CD4-positive, alpha-beta memory T cell (primary cell): ENCODE data around the gene C11orf21. TPM values are rescaled to one million over a fixed set of nuclear protein-coding genes. Genes with fewer than 3 reads are reported as not detected.

ENCODE experiments used
- CTCF ChIA-PET: fragments of 350-600 bp; sonication (Branson Sonifier 250); formaldehyde crosslinking; loops from one replicate; lab custom pipeline; 2021; ENCODE audit warnings: inconsistent platforms; ENCODE audit not compliant: partially characterized antibody; lab: Charles Lee
- POLR2A ChIA-PET: fragments of 350-600 bp; sonication (Branson Sonifier 250); formaldehyde crosslinking; loops from one replicate; lab custom pipeline; 2021; ENCODE audit not compliant: partially characterized antibody; lab: Charles Lee
- DNase-seq, 5 donors: peaks; one replicate each; pipeline versions ENCODE4 v3.0.0 to v3.0.0-alpha.2; 2020 to 2022; ENCODE audit warnings: mixed read lengths in 1 of 5
- H3K27ac ChIP-seq: one replicate; pipeline ENCODE4 v1.7.0; 2013; ENCODE audit warnings: low read depth, low read length
- H3K27me3 ChIP-seq: 2 replicates; pipeline ENCODE4 v1.7.0; 2013; ENCODE audit warnings: mild to moderate bottlenecking, low read length, moderate library complexity; ENCODE audit not compliant: insufficient read depth
- H3K36me3 ChIP-seq: 2 replicates; pipeline ENCODE4 v1.7.0; 2013; ENCODE audit warnings: mild to moderate bottlenecking, low read length, moderate library complexity; ENCODE audit not compliant: insufficient read depth
- H3K4me1 ChIP-seq: 2 replicates; pipeline ENCODE4 v1.7.0; 2013; ENCODE audit warnings: mild to moderate bottlenecking, low read length, moderate library complexity; ENCODE audit not compliant: insufficient read depth
- H3K4me3 ChIP-seq, 2 donors: one replicate each; pipeline ENCODE4 v1.7.0; 2013; ENCODE audit warnings: low read length in 2 of 2, mild to moderate bottlenecking in 1 of 2
- H3K9me3 ChIP-seq, 2 donors: one replicate each; pipeline ENCODE4 v1.7.0; 2013; ENCODE audit warnings: low read length in 2 of 2, control low read depth in 1 of 2; ENCODE audit not compliant: control insufficient read depth in 1 of 2
- H3K27ac Mint-ChIP-seq, 7 donors: one replicate each; pipeline ENCODE4 v1.8.0; 2020 to 2021; ENCODE audit warnings: mixed read lengths in 7 of 7, mild to moderate bottlenecking in 6 of 7, inconsistent platforms in 3 of 7, moderate library complexity in 3 of 7
- H3K27me3 Mint-ChIP-seq, 2 donors: one replicate each; pipeline ENCODE4 v1.8.0; 2020 to 2021; ENCODE audit warnings: mixed read lengths in 2 of 2
- H3K36me3 Mint-ChIP-seq, 2 donors: one replicate each; pipeline ENCODE4 v1.8.0; 2020 to 2021; ENCODE audit warnings: mixed read lengths in 2 of 2, inconsistent platforms in 1 of 2, mild to moderate bottlenecking in 1 of 2
- H3K4me1 Mint-ChIP-seq, 4 donors: one replicate each; pipeline ENCODE4 v1.8.0; 2020 to 2021; ENCODE audit warnings: mixed read lengths in 4 of 4, mild to moderate bottlenecking in 1 of 4
- H3K4me3 Mint-ChIP-seq, 8 donors: one replicate each; pipeline ENCODE4 v1.8.0; 2020 to 2021; ENCODE audit warnings: mixed read lengths in 8 of 8, mild to moderate bottlenecking in 7 of 8, moderate library complexity in 6 of 8, inconsistent platforms in 3 of 8
- H3K9me3 Mint-ChIP-seq, 8 donors: one replicate each; pipeline ENCODE4 v1.8.0; 2020 to 2021; ENCODE audit warnings: mixed read lengths in 8 of 8, mild to moderate bottlenecking in 5 of 8, inconsistent platforms in 3 of 8, moderate library complexity in 1 of 8
- intact Hi-C: fragments of 100-400 bp; cut with micrococcal nuclease; formaldehyde crosslinking; loops from one replicate; pipeline ENCODE4 v1.15.1; 2023
- polyA plus RNA-seq, 2 donors: library from polyadenylated mRNA; unstranded; fragments of 300-500 nt; fragmentation: Illumina TruSeq; gene quantifications; one replicate each; pipeline ENCODE4 v1.2.3, GENCODE V29; 2021
- total RNA-seq, 2 experiments: library from RNA; stranded (reverse); gene quantifications; one replicate each; pipeline ENCODE4 v1.2.3, GENCODE V29; 2021

C11orf21 gene
- total and polyA plus RNA-seq, 4 experiments from 2014 or later: 9.4 to 65.6 (median 37.6) TPM

- intact Hi-C loops: loop anchor here (10.0 kb wide), 1 partner anchor 51 kb away; no protein-coding TSS in a partner anchor
- ChIA-PET CTCF (interaction anchor here (1.5 kb wide), 1 partner anchor 41 kb away, joined by 4 read pairs; no protein-coding TSS in a partner anchor), POLR2A (no interaction called here)
- no peaks in the 10 kb centered on the region for H3K9me3 Mint-ChIP-seq
- no peaks in the 10 kb centered on the region for H3K9me3 ChIP-seq
- H3K27me3 ChIP-seq: peaks cover 4% of the 10 kb centered on the region
- H3K27ac Mint-ChIP-seq: peak overlapping the region in 6 of 7 donors; percentile 9 to 85 (median 50)
- H3K4me1 ChIP-seq: peaks cover 38% of the 10 kb centered on the region
- peaks cover 14 to 26% (median 20%) of the 10 kb centered on the region in 4 donors for H3K4me1 Mint-ChIP-seq
- peak overlapping the region; percentile 59 to 89 (median 72) for H3K4me3 Mint-ChIP-seq
- H3K4me3 ChIP-seq: no peak overlapping the region
- H3K36me3 ChIP-seq: no peaks in the 10 kb centered on the region
- DNase-seq: peak in 1 of 5 donors; percentile 1
- H3K27me3 Mint-ChIP-seq: peaks cover 6 to 9% of the 10 kb centered on the region in 2 donors
- no peaks in the 10 kb centered on the region for H3K36me3 Mint-ChIP-seq
- no peak overlapping the region for H3K27ac ChIP-seq
Measured at GRCh38 chr11:2265396-2265795, 36.3 kb downstream of the C11orf21 start.

DNA sequence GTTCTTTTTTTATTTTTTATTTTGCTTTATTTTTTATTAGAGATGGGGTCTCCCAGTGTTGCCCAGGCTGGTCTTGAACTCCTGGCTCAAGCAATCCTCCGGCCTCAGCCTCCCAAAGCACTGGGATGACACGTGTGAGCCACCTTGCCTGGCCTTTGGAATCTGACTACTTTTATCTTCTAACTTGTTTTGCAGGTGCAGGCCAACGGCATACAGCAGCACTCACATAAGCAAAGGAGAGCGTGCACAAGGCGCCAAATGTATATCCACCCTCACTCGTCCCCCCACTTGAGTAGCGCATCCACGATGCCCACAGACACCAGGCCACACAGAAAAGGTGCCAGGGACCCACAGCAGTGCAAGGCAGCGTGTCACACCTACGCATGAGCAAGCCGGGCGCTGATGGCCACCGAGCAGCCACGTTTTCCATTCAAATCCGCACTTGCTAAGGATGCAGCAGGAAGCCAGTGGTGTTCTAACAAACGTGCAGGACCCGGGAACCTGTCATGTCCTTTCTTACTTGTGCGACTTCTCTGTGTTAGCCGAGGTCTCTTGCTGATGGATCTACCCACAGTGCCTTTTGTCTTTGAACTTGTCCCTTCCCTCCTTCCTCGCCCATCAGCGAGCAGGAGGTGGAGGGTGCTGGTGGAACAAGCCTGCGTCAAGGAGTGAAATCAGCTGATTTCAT is 37.2 kb downstream of the C11orf21 start:
- ChIA-PET CTCF (interaction anchor here (1.5 kb wide), 1 partner anchor 42 kb away, joined by 4 read pairs; no protein-coding TSS in a partner anchor), POLR2A (no interaction called here)
- H3K4me1 Mint-ChIP-seq: peaks cover 14 to 25% (median 19%) of the 10 kb centered on the region in 4 donors
- H3K27me3 ChIP-seq: peaks cover 4% of the 10 kb centered on the region
- no peak overlapping the region for H3K27ac ChIP-seq
- peaks cover 6 to 9% of the 10 kb centered on the region in 2 donors for H3K27me3 Mint-ChIP-seq
- intact Hi-C loops: loop anchor here (10.0 kb wide), 1 partner anchor 50 kb away; no protein-coding TSS in a partner anchor
- no peaks in the 10 kb centered on the region for H3K36me3 ChIP-seq
- H3K27ac Mint-ChIP-seq: no peak overlapping the region
- H3K4me3 Mint-ChIP-seq: no peak overlapping the region
- no peak overlapping the region for H3K4me3 ChIP-seq
- no peaks in the 10 kb centered on the region for H3K36me3 Mint-ChIP-seq
- no peaks in the 10 kb centered on the region for H3K9me3 Mint-ChIP-seq
- H3K9me3 ChIP-seq: no peaks in the 10 kb centered on the region
- no peak for DNase-seq
- H3K4me1 ChIP-seq: peaks cover 35% of the 10 kb centered on the region

GRCh38 chr11:2263724-2264360 is 37.9 kb downstream of the C11orf21 start:
- H3K27me3 Mint-ChIP-seq: peaks cover 4 to 9% of the 10 kb centered on the region in 2 donors
- CTCF ChIA-PET: interaction anchor here (1.1 kb wide), 1 partner anchor 164 kb away, joined by 3 read pairs; no protein-coding TSS in a partner anchor
- Histone ChIP-seq H3K4me3 (no peak overlapping the region), H3K27ac (no peak overlapping the region), H3K27me3 (peaks cover 4% of the 10 kb centered on the region), H3K36me3 (no peaks in the 10 kb centered on the region), H3K4me1 (peaks cover 31% of the 10 kb centered on the region), H3K9me3 (no peaks in the 10 kb centered on the region)
- no peaks in the 10 kb centered on the region for H3K36me3 Mint-ChIP-seq
- H3K4me3 Mint-ChIP-seq: no peak overlapping the region
- POLR2A ChIA-PET: no interaction called here
- no peak overlapping the region for H3K27ac Mint-ChIP-seq
- H3K4me1 Mint-ChIP-seq: peaks cover 14 to 25% (median 19%) of the 10 kb centered on the region in 4 donors
- no peak for DNase-seq
- no peaks in the 10 kb centered on the region for H3K9me3 Mint-ChIP-seq
- intact Hi-C loops: loop anchor here (10.0 kb wide), 1 partner anchor 49 kb away; no protein-coding TSS in a partner anchor

DNA sequence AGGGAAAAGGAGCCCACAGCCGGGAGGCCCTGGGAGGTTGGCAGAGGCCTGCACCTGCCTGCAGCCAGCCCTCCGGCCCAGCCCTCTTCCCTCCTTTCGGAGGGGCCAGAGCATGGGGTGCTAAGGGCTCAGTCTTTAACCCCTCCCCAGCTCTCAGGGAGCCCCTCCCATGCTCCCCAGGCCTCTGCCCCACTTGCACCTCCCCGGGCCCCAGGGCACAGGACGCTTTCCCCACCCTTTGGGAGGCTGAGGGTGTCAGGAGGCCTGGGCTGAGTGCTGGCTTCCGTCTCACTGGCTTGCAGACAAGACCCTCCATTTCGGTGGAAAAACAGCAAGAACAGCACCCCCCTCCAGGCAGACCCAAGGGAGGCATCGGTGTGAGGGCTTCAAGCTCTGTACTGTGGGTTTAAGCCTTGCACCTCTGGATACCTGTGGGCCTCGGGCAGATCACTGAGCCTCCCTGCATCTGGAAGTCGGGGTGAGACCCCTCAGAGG is 38.6 kb downstream of the C11orf21 start:
- Mint-ChIP-seq H3K27me3 (peaks cover 3 to 5% of the 10 kb centered on the region in 2 donors), H3K9me3 (no peaks in the 10 kb centered on the region), H3K27ac (no peak overlapping the region), H3K4me3 (no peak overlapping the region), H3K36me3 (no peaks in the 10 kb centered on the region), H3K4me1 (peaks cover 14 to 20% (median 16%) of the 10 kb centered on the region in 4 donors)
- ChIA-PET POLR2A (no interaction called here), CTCF (interaction anchor here (1.1 kb wide), 1 partner anchor 164 kb away, joined by 3 read pairs; no protein-coding TSS in a partner anchor)
- Histone ChIP-seq H3K4me1 (peaks cover 25% of the 10 kb centered on the region), H3K27ac (no peak overlapping the region), H3K9me3 (no peaks in the 10 kb centered on the region), H3K36me3 (no peaks in the 10 kb centered on the region), H3K27me3 (no peaks in the 10 kb centered on the region), H3K4me3 (no peak overlapping the region)
- intact Hi-C loops: loop anchor here (10.0 kb wide), 1 partner anchor 48 kb away; no protein-coding TSS in a partner anchor
- no peak for DNase-seq

DNA sequence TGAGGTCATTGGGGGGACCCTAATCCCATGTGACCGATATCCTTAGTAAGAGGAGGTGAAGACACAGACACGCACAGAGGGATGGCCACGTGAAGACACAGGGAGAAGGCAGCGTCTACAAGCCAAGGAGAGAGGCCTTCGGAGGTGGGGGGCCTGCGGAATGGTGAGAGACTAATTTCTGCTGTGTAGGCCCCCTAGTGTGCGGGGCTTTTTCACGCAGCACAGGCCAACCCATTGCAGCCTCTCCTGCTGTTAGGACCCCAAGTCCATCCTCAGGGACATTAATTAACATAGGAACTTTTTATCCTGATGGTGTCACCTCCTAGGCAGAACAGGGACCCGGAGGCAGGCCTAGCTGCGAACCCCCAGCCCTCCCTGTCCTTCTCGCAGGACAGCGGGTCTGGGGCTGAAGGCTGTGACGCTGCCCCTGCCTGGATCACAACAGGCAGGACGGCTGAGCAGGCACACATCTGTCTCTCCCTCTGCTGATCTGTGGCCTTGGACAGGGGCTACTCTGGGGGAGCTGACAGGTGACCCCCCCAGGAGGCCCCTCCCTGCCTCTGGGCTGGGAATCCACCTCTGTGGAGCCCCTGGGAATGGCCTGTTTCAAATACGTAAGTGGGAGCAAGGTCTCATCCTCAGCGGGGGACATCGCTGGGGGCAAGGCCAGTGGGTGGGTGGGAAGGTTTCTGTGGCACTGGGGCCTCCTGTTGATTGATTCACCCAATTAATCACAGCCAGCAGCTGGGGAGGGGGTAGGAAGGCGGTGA is 39.2 kb downstream of the C11orf21 start:
- CTCF ChIA-PET: no interaction called here
- Histone ChIP-seq H3K4me1 (peaks cover 24% of the 10 kb centered on the region), H3K27ac (no peak overlapping the region), H3K27me3 (no peaks in the 10 kb centered on the region), H3K4me3 (no peak overlapping the region), H3K9me3 (no peaks in the 10 kb centered on the region), H3K36me3 (no peaks in the 10 kb centered on the region)
- H3K4me1 Mint-ChIP-seq: peaks cover 14 to 18% (median 16%) of the 10 kb centered on the region in 4 donors
- no peaks in the 10 kb centered on the region for H3K36me3 Mint-ChIP-seq
- no peak overlapping the region for H3K27ac Mint-ChIP-seq
- DNase-seq: no peak
- peaks cover 3 to 5% of the 10 kb centered on the region in 2 donors for H3K27me3 Mint-ChIP-seq
- H3K9me3 Mint-ChIP-seq: no peaks in the 10 kb centered on the region
- intact Hi-C loops: loop anchor here (10.0 kb wide), 1 partner anchor 48 kb away; no protein-coding TSS in a partner anchor
- H3K4me3 Mint-ChIP-seq: no peak overlapping the region
- POLR2A ChIA-PET: no interaction called here

DNA sequence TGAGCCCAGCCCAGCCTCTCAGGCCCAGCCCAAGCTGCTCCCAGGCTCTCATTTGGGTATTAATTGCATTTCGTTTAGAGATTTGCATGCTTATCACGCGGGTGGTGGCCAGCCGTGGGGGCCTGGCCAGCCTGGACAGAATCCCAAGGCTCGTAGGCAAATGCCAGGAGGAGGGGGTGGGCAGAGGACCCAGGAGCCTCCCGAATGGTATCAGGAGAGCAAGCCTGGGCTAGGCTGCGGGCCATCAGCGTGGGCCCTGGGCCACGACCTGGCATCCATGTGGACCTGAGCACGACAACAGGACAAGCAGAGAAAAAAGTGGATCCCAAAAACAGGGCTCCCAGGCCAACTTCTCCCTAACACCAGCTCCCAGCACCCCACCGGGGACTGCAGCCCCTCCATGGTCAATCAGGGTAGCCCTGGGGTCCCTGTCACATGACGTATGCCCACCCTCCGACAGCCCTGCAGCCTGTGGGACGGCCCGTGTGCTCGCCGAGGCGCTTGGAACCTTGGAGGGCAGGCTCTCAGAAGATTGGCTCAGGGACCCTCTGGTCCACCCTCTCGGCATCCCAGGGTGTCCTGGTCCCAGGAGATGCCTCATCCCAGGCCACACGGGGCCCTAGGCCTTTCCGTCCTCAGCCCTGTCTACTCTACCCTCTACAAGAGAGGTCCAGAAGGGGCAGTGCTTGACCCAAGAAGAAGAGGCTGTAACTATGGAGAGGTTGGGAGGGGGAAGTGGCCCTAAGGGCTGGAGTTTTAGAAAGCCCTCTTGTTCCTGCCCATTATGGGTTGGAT is 40.1 kb downstream of the C11orf21 start:
- H3K4me1 ChIP-seq: peaks cover 18% of the 10 kb centered on the region
- intact Hi-C loops: loop anchor here (10.0 kb wide), 1 partner anchor 47 kb away; no protein-coding TSS in a partner anchor
- no peak overlapping the region for H3K4me3 Mint-ChIP-seq
- no peaks in the 10 kb centered on the region for H3K36me3 ChIP-seq
- no peaks in the 10 kb centered on the region for H3K36me3 Mint-ChIP-seq
- H3K9me3 Mint-ChIP-seq: no peaks in the 10 kb centered on the region
- H3K27ac ChIP-seq: no peak overlapping the region
- peaks cover 14 to 15% (median 15%) of the 10 kb centered on the region in 4 donors for H3K4me1 Mint-ChIP-seq
- POLR2A ChIA-PET: no interaction called here
- no peak overlapping the region for H3K4me3 ChIP-seq
- DNase-seq: no peak
- H3K27ac Mint-ChIP-seq: no peak overlapping the region
- no peaks in the 10 kb centered on the region for H3K27me3 ChIP-seq
- CTCF ChIA-PET: no interaction called here
- no peaks in the 10 kb centered on the region for H3K9me3 ChIP-seq
- peaks cover 5% of the 10 kb centered on the region in 2 donors for H3K27me3 Mint-ChIP-seq
